Measurements from ENCODE around the gene SEC23A.

Gene SEC23A

GRCh38 chr14:39094515-39094914 is 8.5 kb downstream of the SEC23A start:
- H3K36me3 ChIP-seq (ENCODE audit: control insufficient read depth, insufficient read depth, low read length): peaks cover 6% of the 10 kb centered on the region
- H3K4me3 ChIP-seq (replicated peaks; ENCODE audit: low read depth, low read length): no peak overlapping the region
- DNase-seq (ENCODE audit: extremely low read depth, insufficient read length): no peak
- no peak for TF ChIP-seq CTCF (IDR thresholded peaks at IDR 0.05; ENCODE audit: insufficient read depth, low read length, poor library complexity, severe bottlenecking)
- H3K27me3 ChIP-seq (replicated peaks; ENCODE audit: control insufficient read depth, insufficient read depth, low read length): no peaks in the 10 kb centered on the region

DNA sequence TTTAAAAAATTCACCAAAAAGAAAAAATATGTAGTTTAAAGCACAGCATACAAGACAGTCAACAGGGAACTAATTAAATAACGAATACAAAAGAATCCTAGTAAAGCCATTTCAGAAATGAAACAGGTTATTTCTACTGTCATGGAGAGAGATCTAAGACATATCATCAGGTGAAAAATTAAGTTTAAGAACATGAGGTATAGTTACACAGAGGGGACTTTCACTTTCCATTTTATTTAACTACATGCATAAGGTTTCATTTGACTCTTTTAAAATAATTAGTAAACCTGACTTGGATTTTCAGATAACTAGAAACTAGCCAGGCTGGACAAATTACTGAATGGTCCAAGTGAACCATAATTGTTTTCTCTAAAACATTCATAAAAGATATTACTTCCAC is 11.3 kb downstream of the SEC23A start:
- TF ChIP-seq CTCF (IDR thresholded peaks at IDR 0.05; ENCODE audit: insufficient read depth, low read length, poor library complexity, severe bottlenecking): no peak

DNA sequence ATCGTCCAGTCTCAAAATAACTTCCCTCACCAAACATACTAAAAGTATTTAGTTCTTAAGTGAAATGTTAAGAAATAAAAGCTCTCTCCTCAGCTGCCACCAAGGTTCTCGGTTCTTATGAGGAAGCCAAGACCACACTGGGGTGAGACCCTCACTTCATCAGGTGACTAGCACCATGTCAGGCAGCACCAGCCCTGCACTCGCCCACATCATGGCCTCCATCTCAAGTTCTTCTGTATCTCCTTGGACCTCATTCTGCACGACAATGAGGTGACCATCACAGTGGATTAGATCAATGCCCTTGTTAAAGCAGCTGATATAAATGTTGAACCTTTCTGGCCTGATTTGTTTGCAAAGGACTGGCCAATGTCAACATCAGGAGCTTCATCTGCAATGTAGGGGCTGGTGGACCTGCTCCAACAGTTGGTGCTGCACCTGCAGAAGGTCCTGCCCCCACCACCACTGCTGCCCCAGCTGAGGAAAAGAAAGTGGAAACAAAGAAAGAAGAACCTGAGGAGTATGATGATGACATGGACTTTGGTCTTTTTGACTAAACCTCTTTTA is 12.4 kb downstream of the SEC23A start:
- peaks cover 8% of the 10 kb centered on the region for H3K36me3 ChIP-seq (ENCODE audit: control insufficient read depth, insufficient read depth, low read length)
- H3K4me3 ChIP-seq (replicated peaks; ENCODE audit: low read depth, low read length): no peak overlapping the region
- TF ChIP-seq CTCF (IDR thresholded peaks at IDR 0.05; ENCODE audit: insufficient read depth, low read length, poor library complexity, severe bottlenecking): no peak
- no peaks in the 10 kb centered on the region for H3K27me3 ChIP-seq (replicated peaks; ENCODE audit: control insufficient read depth, insufficient read depth, low read length)
- DNase-seq (ENCODE audit: extremely low read depth, insufficient read length): no peak

More for the DNA sequence above, 11.3 kb downstream of the SEC23A start:
- peaks cover 6% of the 10 kb centered on the region for H3K36me3 ChIP-seq (ENCODE audit: control insufficient read depth, insufficient read depth, low read length)
- no peak overlapping the region for H3K4me3 ChIP-seq (replicated peaks; ENCODE audit: low read depth, low read length)
- H3K27me3 ChIP-seq (replicated peaks; ENCODE audit: control insufficient read depth, insufficient read depth, low read length): no peaks in the 10 kb centered on the region
- no peak for DNase-seq (ENCODE audit: extremely low read depth, insufficient read length)

DNA sequence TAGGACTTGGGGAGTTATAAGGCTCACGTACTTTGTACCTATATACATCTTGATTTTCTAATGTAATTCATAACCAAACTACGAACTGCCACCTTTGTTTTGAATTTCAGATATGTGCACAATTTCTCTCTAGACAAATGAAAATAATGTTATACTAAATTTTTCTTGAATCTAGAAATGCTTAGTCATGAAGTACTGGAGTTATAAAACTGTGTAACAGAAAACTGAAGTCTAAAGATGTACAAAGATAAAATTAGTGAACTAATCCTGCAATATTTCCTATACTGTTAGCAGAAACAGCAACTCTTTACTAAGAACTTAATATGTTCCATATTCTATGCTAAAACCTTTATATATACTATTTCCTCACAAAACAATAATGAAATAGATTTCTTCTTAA is 15.5 kb downstream of the SEC23A start:
- peaks cover 13% of the 10 kb centered on the region for H3K36me3 ChIP-seq (ENCODE audit: control insufficient read depth, insufficient read depth, low read length)
- no peak for DNase-seq (ENCODE audit: extremely low read depth, insufficient read length)
- H3K4me3 ChIP-seq (replicated peaks; ENCODE audit: low read depth, low read length): no peak overlapping the region
- TF ChIP-seq CTCF (IDR thresholded peaks at IDR 0.05; ENCODE audit: insufficient read depth, low read length, poor library complexity, severe bottlenecking): no peak
- H3K27me3 ChIP-seq (replicated peaks; ENCODE audit: control insufficient read depth, insufficient read depth, low read length): no peaks in the 10 kb centered on the region

GRCh38 chr14:39085933-39086332 is 17.1 kb downstream of the SEC23A start:
- TF ChIP-seq CTCF (IDR thresholded peaks at IDR 0.05; ENCODE audit: insufficient read depth, low read length, poor library complexity, severe bottlenecking): no peak
- Histone ChIP-seq H3K4me3 (replicated peaks; ENCODE audit: low read depth, low read length) (no peak overlapping the region), H3K36me3 (ENCODE audit: control insufficient read depth, insufficient read depth, low read length) (peaks cover 13% of the 10 kb centered on the region), H3K27me3 (replicated peaks; ENCODE audit: control insufficient read depth, insufficient read depth, low read length) (no peaks in the 10 kb centered on the region)
- no peak for DNase-seq (ENCODE audit: extremely low read depth, insufficient read length)

DNA sequence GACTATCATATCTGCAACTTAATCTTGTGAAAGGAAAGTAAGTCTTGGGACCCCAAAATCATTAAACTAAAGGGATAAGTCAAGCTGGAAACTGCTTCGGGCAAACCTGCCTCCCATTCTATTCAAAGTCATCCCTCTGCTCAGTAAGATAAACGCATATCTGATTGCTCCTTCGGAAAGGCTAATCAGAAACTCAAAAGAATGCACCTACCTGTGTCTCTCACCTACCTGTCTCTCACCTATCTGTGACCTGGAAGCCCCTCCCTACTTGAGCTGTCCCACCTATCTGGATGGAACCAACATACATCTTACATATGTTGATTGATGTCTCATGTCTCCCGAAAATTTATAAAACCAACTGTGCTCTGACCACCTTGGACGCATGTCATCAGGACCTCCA is 19.9 kb downstream of the SEC23A start:
- no peak for DNase-seq (ENCODE audit: extremely low read depth, insufficient read length)
- peaks cover 9% of the 10 kb centered on the region for H3K36me3 ChIP-seq (ENCODE audit: control insufficient read depth, insufficient read depth, low read length)
- H3K4me3 ChIP-seq (replicated peaks; ENCODE audit: low read depth, low read length): no peak overlapping the region
- no peaks in the 10 kb centered on the region for H3K27me3 ChIP-seq (replicated peaks; ENCODE audit: control insufficient read depth, insufficient read depth, low read length)
- TF ChIP-seq CTCF (IDR thresholded peaks at IDR 0.05; ENCODE audit: insufficient read depth, low read length, poor library complexity, severe bottlenecking): no peak
